ENCODE data around the gene SRPK3. TPM values are rescaled to one million over a fixed set of nuclear protein-coding genes. Genes with fewer than 3 reads are reported as not detected.

The SRPK3 gene
- total RNA-seq, 2 experiments from 2014 or later, result 0.09 TPM; not detected in 1

DNA sequence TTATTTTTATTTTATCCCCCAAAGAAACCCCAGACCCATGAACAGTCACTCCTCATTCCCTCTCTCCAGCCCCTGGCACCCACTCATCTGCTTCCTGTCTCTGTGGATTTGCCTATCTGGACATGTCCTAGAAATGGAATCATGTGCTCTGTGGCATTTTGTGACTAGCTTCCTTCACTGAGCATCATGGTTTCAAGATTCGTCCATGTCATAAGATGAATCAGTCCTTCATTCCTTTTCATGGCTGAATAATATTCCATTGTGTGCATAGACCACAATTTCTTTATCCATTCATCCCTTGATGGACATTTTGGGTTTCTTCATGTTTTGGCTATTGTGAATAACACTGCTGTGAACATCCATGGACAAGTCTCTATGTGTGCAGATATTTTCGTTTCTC, 46.0 kb upstream of the SRPK3 start:
- intact Hi-C loops (cut with micrococcal nuclease), result no loop called here
- ChIA-PET POLR2A (interaction anchor here (0.6 kb wide), 1 partner anchor 1297 kb away, joined by 5 read pairs; no protein-coding TSS in a partner anchor), CTCF (interaction anchor here (0.8 kb wide), 1 partner anchor 56 kb away, joined by 3 read pairs; no protein-coding TSS in a partner anchor)
- peaks cover 5% of the 10 kb centered on the region for H3K9me3 Mint-ChIP-seq
- no peak for ATAC-seq
- H3K27ac Mint-ChIP-seq, result no peak overlapping the region
- no peak overlapping the region for H3K4me3 Mint-ChIP-seq
- DNase-seq, result no peak
- TF ChIP-seq, protein P1, sequence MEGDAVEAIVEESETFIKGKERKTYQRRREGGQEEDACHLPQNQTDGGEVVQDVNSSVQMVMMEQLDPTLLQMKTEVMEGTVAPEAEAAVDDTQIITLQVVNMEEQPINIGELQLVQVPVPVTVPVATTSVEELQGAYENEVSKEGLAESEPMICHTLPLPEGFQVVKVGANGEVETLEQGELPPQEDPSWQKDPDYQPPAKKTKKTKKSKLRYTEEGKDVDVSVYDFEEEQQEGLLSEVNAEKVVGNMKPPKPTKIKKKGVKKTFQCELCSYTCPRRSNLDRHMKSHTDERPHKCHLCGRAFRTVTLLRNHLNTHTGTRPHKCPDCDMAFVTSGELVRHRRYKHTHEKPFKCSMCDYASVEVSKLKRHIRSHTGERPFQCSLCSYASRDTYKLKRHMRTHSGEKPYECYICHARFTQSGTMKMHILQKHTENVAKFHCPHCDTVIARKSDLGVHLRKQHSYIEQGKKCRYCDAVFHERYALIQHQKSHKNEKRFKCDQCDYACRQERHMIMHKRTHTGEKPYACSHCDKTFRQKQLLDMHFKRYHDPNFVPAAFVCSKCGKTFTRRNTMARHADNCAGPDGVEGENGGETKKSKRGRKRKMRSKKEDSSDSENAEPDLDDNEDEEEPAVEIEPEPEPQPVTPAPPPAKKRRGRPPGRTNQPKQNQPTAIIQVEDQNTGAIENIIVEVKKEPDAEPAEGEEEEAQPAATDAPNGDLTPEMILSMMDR (IDR thresholded peaks at IDR 0.05), result peak; percentile 6
- H3K36me3 Mint-ChIP-seq (ENCODE audit: low read depth), result peaks cover 6% of the 10 kb centered on the region
- peaks cover 21% of the 10 kb centered on the region for H3K4me1 Mint-ChIP-seq (ENCODE audit: low read depth)
- no peaks in the 10 kb centered on the region for H3K27me3 Mint-ChIP-seq

DNA sequence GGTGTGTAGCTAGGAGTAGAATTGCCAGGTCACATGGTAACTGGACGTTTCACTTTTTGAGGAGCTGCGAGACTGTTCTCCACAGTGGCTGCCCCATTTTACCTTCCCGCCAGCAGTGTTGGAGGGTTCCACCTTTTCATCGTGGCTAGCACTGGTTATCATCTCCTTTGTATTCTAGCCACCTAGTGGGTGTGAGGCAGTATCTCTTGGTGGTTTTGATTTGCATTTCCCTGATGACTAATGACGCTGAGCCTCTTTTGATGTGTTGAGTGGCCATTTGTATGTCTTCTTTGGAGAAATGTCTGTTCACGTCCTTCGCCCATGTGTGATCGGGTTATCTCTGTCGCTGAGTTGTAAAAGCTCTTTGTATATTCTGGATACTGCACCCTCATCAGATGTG, 45.6 kb upstream of the SRPK3 start:
- intact Hi-C loops (cut with micrococcal nuclease), result no loop called here
- ChIA-PET POLR2A (no interaction called here), CTCF (interaction anchor here (0.8 kb wide), 1 partner anchor 56 kb away, joined by 3 read pairs; no protein-coding TSS in a partner anchor)
- Mint-ChIP-seq H3K9me3 (peaks cover 5% of the 10 kb centered on the region), H3K4me1 (ENCODE audit: low read depth) (peaks cover 25% of the 10 kb centered on the region), H3K27me3 (no peaks in the 10 kb centered on the region), H3K27ac (no peak overlapping the region), H3K4me3 (no peak overlapping the region), H3K36me3 (ENCODE audit: low read depth) (peaks cover 6% of the 10 kb centered on the region)
- ATAC-seq, result peak; percentile 78
- TF ChIP-seq, protein P1 (IDR thresholded peaks at IDR 0.05), result peak; percentile 35
- peak; percentile 17 for DNase-seq

DNA sequence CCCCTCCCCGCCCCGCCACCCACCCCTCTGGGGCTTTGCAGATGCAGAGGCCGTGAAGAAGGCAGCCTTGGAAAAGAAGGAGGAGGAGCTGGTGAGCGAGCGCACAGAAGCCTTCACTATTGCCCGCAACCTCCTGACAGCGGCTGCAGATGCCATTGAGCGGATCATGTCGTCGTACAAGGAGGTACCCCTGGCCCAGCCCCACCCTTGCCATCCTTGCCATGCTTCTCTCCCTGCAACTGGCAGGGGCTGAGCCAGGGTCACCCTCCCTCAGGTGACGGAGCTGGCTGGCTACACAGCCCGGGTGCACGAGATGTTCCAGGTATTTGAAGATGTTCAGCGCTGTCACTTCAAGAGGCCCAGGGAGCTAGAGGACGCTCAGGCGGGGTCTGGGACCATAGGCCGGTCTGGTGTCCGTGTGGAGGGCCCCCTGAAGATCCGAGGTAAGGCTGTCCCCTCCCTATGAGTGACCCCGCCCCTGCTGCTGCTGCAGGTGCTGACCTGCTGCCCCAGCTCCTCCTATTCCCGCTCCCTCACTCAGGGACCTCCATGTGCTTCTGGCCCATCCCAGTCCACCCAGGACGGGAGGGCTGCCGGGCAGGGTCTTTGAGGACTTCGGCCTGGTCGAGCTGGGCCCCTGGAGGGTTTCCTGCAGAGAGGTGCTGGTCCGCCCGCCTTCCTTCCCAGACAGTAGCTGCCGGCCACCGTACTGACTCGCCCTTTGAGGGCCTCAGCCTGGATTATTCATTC, 44.6 kb upstream of the SRPK3 start:
- Mint-ChIP-seq H3K4me3 (no peak overlapping the region), H3K9me3 (peaks cover 5% of the 10 kb centered on the region), H3K27me3 (no peaks in the 10 kb centered on the region), H3K36me3 (ENCODE audit: low read depth) (peaks cover 6% of the 10 kb centered on the region), H3K27ac (no peak overlapping the region), H3K4me1 (ENCODE audit: low read depth) (peaks cover 27% of the 10 kb centered on the region)
- ATAC-seq (no peak), DNase-seq (no peak)
- POLR2A ChIA-PET, result no interaction called here
- TF ChIP-seq, protein P1 (IDR thresholded peaks at IDR 0.05), result no peak
- intact Hi-C loops (cut with micrococcal nuclease), result no loop called here
- CTCF ChIA-PET, result no interaction called here

DNA sequence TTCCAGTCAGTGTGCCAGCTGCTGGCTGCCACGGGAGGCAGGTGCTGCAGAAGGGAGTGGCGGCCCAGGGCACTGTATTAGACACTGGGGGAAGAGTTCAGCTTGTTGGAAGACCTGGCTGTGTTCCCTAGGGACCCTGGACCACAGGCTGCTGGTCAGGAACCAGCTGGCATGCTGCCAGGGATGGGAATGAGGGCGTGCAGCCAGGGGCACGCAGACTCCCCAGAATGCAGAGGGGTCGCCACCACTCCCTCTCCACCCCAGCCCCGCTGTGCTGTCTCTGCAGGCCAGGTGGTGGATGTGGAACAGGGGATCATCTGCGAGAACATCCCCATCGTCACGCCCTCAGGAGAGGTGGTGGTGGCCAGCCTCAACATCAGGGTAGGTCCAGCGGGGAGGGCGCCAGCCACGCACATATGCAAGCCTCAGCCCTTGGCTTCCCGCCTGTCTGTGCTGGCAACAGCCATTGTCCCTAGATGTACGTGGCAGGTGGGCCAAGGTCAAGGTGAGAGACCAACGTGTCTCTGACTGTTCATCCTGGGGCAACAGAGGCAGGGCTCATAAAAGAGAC, 43.9 kb upstream of the SRPK3 start:
- TF ChIP-seq, protein P1 (IDR thresholded peaks at IDR 0.05), result no peak
- CTCF ChIA-PET, result no interaction called here
- H3K9me3 Mint-ChIP-seq, result peaks cover under 1% of the 10 kb centered on the region

DNA sequence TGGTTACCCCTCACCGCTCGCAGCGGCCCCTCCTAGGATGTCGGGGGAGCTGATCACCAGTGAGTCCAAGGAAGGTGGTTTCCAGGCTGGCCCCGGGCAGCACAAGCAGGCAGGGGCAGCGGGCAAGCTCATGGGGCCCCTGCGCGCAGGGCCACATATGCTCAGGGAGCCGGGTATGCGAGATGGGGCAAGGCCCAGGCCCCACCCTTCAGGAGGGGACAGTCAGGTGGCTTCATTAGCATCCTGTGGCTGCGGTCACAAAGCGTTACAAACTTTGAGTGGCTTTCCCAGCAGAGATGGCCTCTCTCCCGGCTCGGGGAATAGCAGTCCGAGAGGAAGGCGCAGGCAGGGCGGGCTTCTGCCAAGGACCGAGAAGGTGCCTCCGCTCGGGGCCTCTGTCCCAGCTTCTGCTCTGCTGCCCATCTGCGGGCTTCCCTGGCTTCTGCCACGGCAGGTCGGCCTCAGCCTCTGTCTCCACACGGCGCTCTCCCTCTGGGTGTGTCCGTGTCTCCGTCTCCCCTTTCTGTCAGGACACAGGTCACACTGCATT, 42.7 kb upstream of the SRPK3 start:
- intact Hi-C loops (cut with micrococcal nuclease), result no loop called here
- peaks cover 2% of the 10 kb centered on the region for H3K36me3 Mint-ChIP-seq (ENCODE audit: low read depth)
- H3K4me1 Mint-ChIP-seq (ENCODE audit: low read depth), result peaks cover 20% of the 10 kb centered on the region
- CTCF ChIA-PET, result no interaction called here
- DNase-seq, result no peak
- no peak overlapping the region for H3K4me3 Mint-ChIP-seq
- POLR2A ChIA-PET, result no interaction called here
- H3K9me3 Mint-ChIP-seq, result no peaks in the 10 kb centered on the region
- no peak overlapping the region for H3K27ac Mint-ChIP-seq
- TF ChIP-seq, protein P1 (IDR thresholded peaks at IDR 0.05), result no peak
- no peaks in the 10 kb centered on the region for H3K27me3 Mint-ChIP-seq
- no peak for ATAC-seq

More for the DNA sequence above, 43.9 kb upstream of the SRPK3 start:
- H3K4me1 Mint-ChIP-seq (ENCODE audit: low read depth), result peaks cover 20% of the 10 kb centered on the region
- intact Hi-C loops (cut with micrococcal nuclease), result no loop called here
- H3K36me3 Mint-ChIP-seq (ENCODE audit: low read depth), result peaks cover 3% of the 10 kb centered on the region
- DNase-seq (no peak), ATAC-seq (no peak)
- H3K4me3 Mint-ChIP-seq, result no peak overlapping the region
- POLR2A ChIA-PET, result no interaction called here
- no peak overlapping the region for H3K27ac Mint-ChIP-seq
- H3K27me3 Mint-ChIP-seq, result no peaks in the 10 kb centered on the region
